Measurements from ENCODE around the gene FAM168A. TPM values are rescaled to one million over a fixed set of nuclear protein-coding genes. Genes with fewer than 3 reads are reported as not detected.

The FAM168A gene
- total RNA-seq, 1 experiment from 2014 or later = 25.9 TPM

- Mint-ChIP-seq H3K27me3 (ENCODE audit: low read depth) (no peaks in the 10 kb centered on the region), H3K4me1 (no peaks in the 10 kb centered on the region), H3K27ac (no peak overlapping the region), H3K9me3 (peaks cover 9% of the 10 kb centered on the region), H3K4me3 (no peak overlapping the region), H3K36me3 (peaks cover 6% of the 10 kb centered on the region)
- TF ChIP-seq HMGA2 (CRISPR knock-in tag; IDR thresholded peaks at IDR 0.05) (no peak), MYBL2 (CRISPR knock-in tag; IDR thresholded peaks at IDR 0.05) (no peak), FOXP4 (CRISPR knock-in tag; IDR thresholded peaks at IDR 0.05) (no peak), CREM (CRISPR knock-in tag; IDR thresholded peaks at IDR 0.05) (no peak), TCF7 (CRISPR knock-in tag; IDR thresholded peaks at IDR 0.05; ENCODE audit: low read depth) (no peak), NR3C1 (CRISPR knock-in tag; conservative IDR thresholded peaks at IDR 0.05; ENCODE audit: low read depth) (no peak), ETV6 (CRISPR knock-in tag; IDR thresholded peaks at IDR 0.05) (no peak), ZNF425 (CRISPR knock-in tag; conservative IDR thresholded peaks at IDR 0.05) (no peak), NFYB (CRISPR knock-in tag; conservative IDR thresholded peaks at IDR 0.05; ENCODE audit: low read depth) (no peak), GRHL2 (CRISPR knock-in tag; IDR thresholded peaks at IDR 0.05; ENCODE audit: insufficient replicate concordance, severe bottlenecking) (no peak), ZNF263 (CRISPR knock-in tag; IDR thresholded peaks at IDR 0.05; ENCODE audit: low read depth) (no peak)
- ATAC-seq (no peak), DNase-seq (ENCODE audit: low spot score) (no peak)
- POLR2A ChIA-PET = no interaction called here
- CTCF ChIA-PET = interaction anchor here (0.7 to 1.2 kb wide), 2 partner anchors 272 to 741 kb away, joined by 3 to 5 read pairs; no protein-coding TSS in a partner anchor
Observed at GRCh38 chr11:73513707-73514106, 84.2 kb downstream of the FAM168A start.

- peaks cover 9% of the 10 kb centered on the region for H3K36me3 Mint-ChIP-seq
- POLR2A ChIA-PET = no interaction called here
- CTCF ChIA-PET = no interaction called here
- peaks cover 13% of the 10 kb centered on the region for H3K9me3 Mint-ChIP-seq
- no peaks in the 10 kb centered on the region for H3K4me1 Mint-ChIP-seq
- H3K27me3 Mint-ChIP-seq (ENCODE audit: low read depth) = no peaks in the 10 kb centered on the region
- no peak overlapping the region for H3K27ac Mint-ChIP-seq
- DNase-seq (ENCODE audit: low spot score) (no peak), ATAC-seq (no peak)
- no peak overlapping the region for H3K4me3 Mint-ChIP-seq
- TF ChIP-seq CBFB (CRISPR knock-in tag; IDR thresholded peaks at IDR 0.05; ENCODE audit: low read depth) (no peak), ERG (CRISPR knock-in tag; IDR thresholded peaks at IDR 0.05) (no peak), HMGXB4 (CRISPR knock-in tag; IDR thresholded peaks at IDR 0.05) (no peak), E2F5 (CRISPR knock-in tag; IDR thresholded peaks at IDR 0.05) (no peak), HMGA2 (CRISPR knock-in tag; IDR thresholded peaks at IDR 0.05) (no peak), TCF7 (CRISPR knock-in tag; IDR thresholded peaks at IDR 0.05; ENCODE audit: low read depth) (no peak), MAX (CRISPR knock-in tag; IDR thresholded peaks at IDR 0.05) (no peak), MYBL2 (CRISPR knock-in tag; IDR thresholded peaks at IDR 0.05) (no peak), SMAD3 (CRISPR knock-in tag; IDR thresholded peaks at IDR 0.05; ENCODE audit: borderline replicate concordance) (no peak), ZNF138 (CRISPR knock-in tag; conservative IDR thresholded peaks at IDR 0.05) (no peak), CREM (CRISPR knock-in tag; IDR thresholded peaks at IDR 0.05) (no peak), E2F4 (CRISPR knock-in tag; IDR thresholded peaks at IDR 0.05; ENCODE audit: borderline replicate concordance, low read depth) (no peak), ZNF396 (CRISPR knock-in tag; IDR thresholded peaks at IDR 0.05; ENCODE audit: borderline replicate concordance) (no peak), RELA (CRISPR knock-in tag; IDR thresholded peaks at IDR 0.05; ENCODE audit: borderline replicate concordance) (no peak), ZNF281 (CRISPR knock-in tag; IDR thresholded peaks at IDR 0.05) (no peak), SMAD4 (CRISPR knock-in tag; IDR thresholded peaks at IDR 0.05) (no peak)
Observed at GRCh38 chr11:73510877-73511276, 87.0 kb downstream of the FAM168A start.
